ENCODE measurements around the gene SLC38A4.

DNA sequence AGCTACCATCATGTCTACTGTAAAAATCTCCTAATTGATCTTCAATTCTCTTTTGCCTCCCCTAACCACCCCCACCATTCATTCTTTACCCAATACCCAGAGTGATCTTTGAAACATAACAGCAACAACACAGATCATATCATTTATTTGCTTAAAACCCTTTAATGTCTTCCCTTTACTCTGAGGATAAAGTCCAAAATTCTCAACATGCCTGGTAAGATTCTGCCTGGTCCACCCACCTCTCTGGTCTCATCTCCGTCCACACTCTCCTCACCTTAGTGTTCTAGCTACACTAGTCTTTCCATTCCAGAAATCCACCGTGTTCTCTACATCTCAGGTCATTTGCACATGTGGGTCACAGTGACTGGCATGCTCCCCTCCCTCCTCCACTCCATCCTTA, 27.7 kb downstream of the SLC38A4 start:
- no peak for TF ChIP-seq POLR2A (IDR thresholded peaks at IDR 0.05)
- TF ChIP-seq, protein P1, sequence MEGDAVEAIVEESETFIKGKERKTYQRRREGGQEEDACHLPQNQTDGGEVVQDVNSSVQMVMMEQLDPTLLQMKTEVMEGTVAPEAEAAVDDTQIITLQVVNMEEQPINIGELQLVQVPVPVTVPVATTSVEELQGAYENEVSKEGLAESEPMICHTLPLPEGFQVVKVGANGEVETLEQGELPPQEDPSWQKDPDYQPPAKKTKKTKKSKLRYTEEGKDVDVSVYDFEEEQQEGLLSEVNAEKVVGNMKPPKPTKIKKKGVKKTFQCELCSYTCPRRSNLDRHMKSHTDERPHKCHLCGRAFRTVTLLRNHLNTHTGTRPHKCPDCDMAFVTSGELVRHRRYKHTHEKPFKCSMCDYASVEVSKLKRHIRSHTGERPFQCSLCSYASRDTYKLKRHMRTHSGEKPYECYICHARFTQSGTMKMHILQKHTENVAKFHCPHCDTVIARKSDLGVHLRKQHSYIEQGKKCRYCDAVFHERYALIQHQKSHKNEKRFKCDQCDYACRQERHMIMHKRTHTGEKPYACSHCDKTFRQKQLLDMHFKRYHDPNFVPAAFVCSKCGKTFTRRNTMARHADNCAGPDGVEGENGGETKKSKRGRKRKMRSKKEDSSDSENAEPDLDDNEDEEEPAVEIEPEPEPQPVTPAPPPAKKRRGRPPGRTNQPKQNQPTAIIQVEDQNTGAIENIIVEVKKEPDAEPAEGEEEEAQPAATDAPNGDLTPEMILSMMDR (IDR thresholded peaks at IDR 0.05): no peak

Data from adrenal gland (tissue), 5 donors.